HepG2 (cell line): Measurements from ENCODE around the gene SIAH3. TPM values are rescaled to one million over a fixed set of nuclear protein-coding genes. Genes with fewer than 3 reads are reported as not detected.

Experiments
- ATAC-seq: fragments of 200-7000 bp; cut with Tn5 transposase; 3 replicates; pipeline ENCODE4 v1.9.1; 2020; ENCODE audit warnings: mild to moderate bottlenecking, moderate library complexity
- BruUV-seq: library from RNA; stranded (reverse); fragments of 400-500 nt; replicated peaks from 2 replicates; lab custom pipeline; 2021; lab: Mats Ljungman, UMichigan
- CTCF ChIA-PET: fragments of 300-600 bp; formaldehyde crosslinking; extraction: SDS; loops from one replicate; lab custom pipeline; 2021; ENCODE audit warnings: low total read pairs, inconsistent platforms, low intra/inter-chr PET ratio; lab: Yijun Ruan, JAX
- POLR2A ChIA-PET: fragments of 350-600 bp; sonication (Branson Sonifier 250); formaldehyde crosslinking; loops from one replicate; lab custom pipeline; 2020; ENCODE audit warnings: antibody characterized with exemption, inconsistent platforms; lab: Yijun Ruan, JAX
- DNase-seq: peaks from one replicate; pipeline ENCODE4 v3.0.0-alpha.2; 2015; ENCODE audit warnings: low spot score
- FAIRE-seq: peaks from 3 replicates; lab custom pipeline; 2011; peaks lifted over from hg19 to GRCh38; lab: Jason Lieb, UNC
- H2AFZ ChIP-seq: one replicate; pipeline ENCODE4 v1.6.1; 2011; ENCODE audit warnings: low read length, inconsistent platforms
- H3K27ac ChIP-seq: fragments of 300-600 bp; 3 replicates; pipeline ENCODE4 v1.8.0; 2011; ENCODE audit warnings: mixed run types, mild to moderate bottlenecking, mixed read lengths, low read length, inconsistent platforms; ENCODE audit not compliant: insufficient read depth; ENCODE audit errors: extremely low read length
- H3K27me3 ChIP-seq, 2 experiments: fragments of 200-600 bp in 1 of 2; 2 replicates in 1 of 2; 3 replicates in 1 of 2; pipeline versions ENCODE4 v1.6.0 to v1.8.0; 2011; ENCODE audit warnings: low read length in 2 of 2, mild to moderate bottlenecking in 2 of 2, moderate library complexity in 2 of 2, inconsistent platforms in 1 of 2; ENCODE audit not compliant: insufficient read depth in 2 of 2, control insufficient read depth in 1 of 2
- H3K36me3 ChIP-seq, 2 experiments: fragments of 200-600 bp in 1 of 2; replicated peaks in 1 of 2; 2 replicates in 1 of 2; 3 replicates in 1 of 2; pipeline versions ENCODE4 v1.5.1 to v1.8.0; 2011; ENCODE audit warnings: low read length in 2 of 2, inconsistent platforms in 1 of 2; ENCODE audit not compliant: insufficient read depth in 2 of 2, control insufficient read depth in 1 of 2
- H3K4me1 ChIP-seq: 2 replicates; pipeline ENCODE4 v1.5.1; 2012; ENCODE audit warnings: low read length, inconsistent platforms; ENCODE audit not compliant: insufficient read depth
- H3K4me2 ChIP-seq: 2 replicates; pipeline ENCODE4 v1.6.0; 2011; ENCODE audit warnings: low read depth, low read length, inconsistent platforms
- H3K4me3 ChIP-seq, 3 experiments: fragments of 200-600 bp in 1 of 3; sonication (generic), shearing (Covaris generic) in 1 of 3; replicated peaks in 1 of 3; 2 replicates each; pipeline ENCODE4 v1.5.1; 2011 to 2016; ENCODE audit warnings: low read length in 3 of 3, inconsistent platforms in 2 of 3, low read depth in 2 of 3, mild to moderate bottlenecking in 2 of 3, control low read depth in 1 of 3, mixed read lengths in 1 of 3; ENCODE audit not compliant: insufficient read depth in 1 of 3
- H3K79me2 ChIP-seq: one replicate; pipeline ENCODE4 v1.6.1; 2011; ENCODE audit warnings: low read length, inconsistent platforms; ENCODE audit not compliant: insufficient read depth
- H3K9ac ChIP-seq: 2 replicates; pipeline ENCODE4 v1.6.0; 2011; ENCODE audit warnings: mild to moderate bottlenecking, low read depth, low read length, inconsistent platforms; ENCODE audit not compliant: insufficient read depth
- H3K9me3 ChIP-seq: 2 replicates; pipeline ENCODE4 v1.5.1; 2012; ENCODE audit warnings: mild to moderate bottlenecking, low read length
- H4K20me1 ChIP-seq: 2 replicates; pipeline ENCODE4 v1.6.0; 2011; ENCODE audit warnings: inconsistent platforms, mild to moderate bottlenecking, low read length, moderate library complexity; ENCODE audit not compliant: insufficient read depth
- CENPX ChIP-seq: sonication (generic); formaldehyde crosslinking; IDR thresholded peaks from 2 replicates; pipeline ENCODE4 v1.9.0; 2021; ENCODE audit warnings: mild to moderate bottlenecking, missing genetic modification reagents, moderate library complexity
- HHEX ChIP-seq: IDR thresholded peaks from 2 replicates; pipeline ENCODE4 v1.6.1; 2016; ENCODE audit warnings: control low read depth
- KAT2B ChIP-seq: fragments of 150-350 bp; IDR thresholded peaks from 2 replicates; pipeline ENCODE4 v1.6.1; 2014; ENCODE audit warnings: low read depth, low read length, borderline replicate concordance
- KDM4B ChIP-seq: sonication (generic); formaldehyde crosslinking; IDR thresholded peaks from 2 replicates; pipeline ENCODE4 v1.4.0; 2020; ENCODE audit warnings: missing genetic modification reagents
- MEIS1 ChIP-seq: sonication (generic); formaldehyde crosslinking; IDR thresholded peaks from 2 replicates; pipeline ENCODE4 v1.9.0; 2021; ENCODE audit warnings: mild to moderate bottlenecking, missing genetic modification reagents, moderate library complexity, borderline replicate concordance
- RARG ChIP-seq: sonication (generic); formaldehyde crosslinking; IDR thresholded peaks from 2 replicates; pipeline ENCODE4 v1.4.0; 2020; ENCODE audit warnings: low read depth, mild to moderate bottlenecking, missing genetic modification reagents
- TBL1XR1 ChIP-seq: fragments of 150-350 bp; IDR thresholded peaks from 2 replicates; pipeline ENCODE4 v1.6.1; 2014; ENCODE audit warnings: borderline replicate concordance, low read length; ENCODE audit not compliant: partially characterized antibody
- UBTF ChIP-seq: sonication (generic); formaldehyde crosslinking; IDR thresholded peaks from 2 replicates; pipeline ENCODE4 v1.4.0; 2020; ENCODE audit warnings: mild to moderate bottlenecking, missing genetic modification reagents
- ZFP36 ChIP-seq: fragments of 150-350 bp; IDR thresholded peaks from 2 replicates; pipeline ENCODE4 v1.6.1; 2018; ENCODE audit warnings: borderline replicate concordance, low read length, low read depth; ENCODE audit not compliant: partially characterized antibody
- ZNF292 ChIP-seq: sonication (generic); formaldehyde crosslinking; IDR thresholded peaks from 2 replicates; pipeline ENCODE4 v1.8.1; 2022; ENCODE audit warnings: mild to moderate bottlenecking, low read depth, missing genetic modification reagents, borderline replicate concordance
- ZNF343 ChIP-seq: sonication (generic); formaldehyde crosslinking; IDR thresholded peaks from 2 replicates; pipeline ENCODE4 v1.4.0; 2020; ENCODE audit warnings: mild to moderate bottlenecking, missing genetic modification reagents
- WGBS: methylation state at CpG from one replicate; pipeline ENCODE4 v1.1.6; 2017; ENCODE audit warnings: low lambda C conversion rate; 5-methylcytosine and 5-hydroxymethylcytosine counted together
- in situ Hi-C: cut with HindIII; loops from 2 replicates; pipeline ENCODE4 v1.10.0; 2017; ENCODE audit warnings: low pct_unique_long_range_greater_than_20kb; ENCODE audit not compliant: extremely low pct_ligation_motif_present
- intact Hi-C: fragments of 100-400 bp; cut with micrococcal nuclease; formaldehyde crosslinking; loops from one replicate; pipeline ENCODE4 v1.10.0; 2022; ENCODE audit not compliant: unreplicated experiment
- polyA plus RNA-seq, 8 experiments: library from polyadenylated mRNA; depleted of rRNA in 3 of 8; stranded (reverse) in 7 of 8; unstranded in 1 of 8; fragments of >200 nt; fragmentation: Illumina TruSeq in 4 of 8; extraction: Trizol in 4 of 8; gene quantifications; 2 replicates each; pipeline versions ENCODE4 v1.2.1 to v1.2.3, GENCODE V29; 2011 to 2016; ENCODE audit warnings: low read depth in 4 of 8, missing spikeins in 1 of 8, mixed read lengths in 1 of 8; ENCODE audit not compliant: insufficient read depth in 1 of 8
- total RNA-seq, 5 experiments: library from RNA; depleted of rRNA; stranded (reverse); fragments of >200 nt; fragmentation: Illumina TruSeq; extraction: Trizol; gene quantifications; 2 replicates each; pipeline ENCODE4 v1.2.3, GENCODE V29; 2016; ENCODE audit warnings: low read depth in 1 of 5
- TF ChIP-seq, protein P1 (sequence below): IDR thresholded peaks from 2 replicates; pipeline ENCODE4 v1.6.1; 2018; ENCODE audit warnings: missing genetic modification reagents
- TF ChIP-seq, protein P2 (sequence below): IDR thresholded peaks from 2 replicates; pipeline ENCODE4 v1.6.1; 2016; ENCODE audit warnings: missing compliant biosample characterization, missing genetic modification reagents, borderline replicate concordance
- TF ChIP-seq, protein P3 (sequence below): sonication (generic); formaldehyde crosslinking; IDR thresholded peaks from 2 replicates; pipeline ENCODE4 v1.4.0; 2020; ENCODE audit warnings: mild to moderate bottlenecking, missing genetic modification reagents

The SIAH3 gene
- total and polyA plus RNA-seq, 2 of the 13 experiments (the other 11 are each of a cell fraction or from before 2014, with no cell fraction given), result not detected

DNA sequence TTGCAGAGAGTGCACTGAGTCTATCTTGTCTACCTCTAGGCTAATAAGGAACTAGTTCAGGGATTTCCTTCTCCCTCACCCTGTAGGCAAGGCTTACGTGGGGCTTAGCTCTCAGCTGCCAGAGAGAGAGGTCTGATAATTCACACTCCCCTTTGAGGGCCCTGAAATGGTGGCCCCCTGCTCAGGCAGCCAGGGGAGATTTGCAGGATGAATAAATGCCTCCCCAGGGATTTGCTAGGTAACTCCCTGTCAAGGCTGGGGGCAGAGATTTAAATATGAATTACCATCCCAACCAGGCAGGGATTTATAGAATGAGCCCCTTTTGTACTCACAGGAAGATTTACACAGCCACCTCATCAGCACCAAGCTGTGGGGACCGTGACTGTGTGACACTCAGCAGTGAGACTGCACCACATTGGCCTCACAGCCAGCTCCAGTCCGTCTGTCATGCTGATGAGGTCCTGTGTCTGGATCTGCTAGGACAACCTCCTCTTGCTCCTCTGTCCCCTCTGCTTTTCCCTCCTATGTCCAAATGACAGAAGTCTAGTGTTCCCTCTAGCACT, 76.1 kb downstream of the SIAH3 start:
- ChIA-PET POLR2A (no interaction called here), CTCF (no interaction called here)
- in situ Hi-C loops (no loop called here), intact Hi-C loops (no loop called here)
- no peaks in the 10 kb centered on the region for H3K36me3 ChIP-seq
- FAIRE-seq (no peak), DNase-seq (no peak), ATAC-seq (no peak)
- H3K27me3 ChIP-seq, result no peaks in the 10 kb centered on the region
- H3K4me3 ChIP-seq, result no peak overlapping the region
- no peak overlapping the region for H2AFZ ChIP-seq
- BruUV-seq, result no TSS peak
- H3K4me2 ChIP-seq, result no peak overlapping the region
- H3K27ac ChIP-seq, result no peak overlapping the region
- H3K4me1 ChIP-seq, result no peaks in the 10 kb centered on the region
- no peaks in the 10 kb centered on the region for H4K20me1 ChIP-seq
- 0 out of 2 replicates have a peak, but pooled peaks cover 5% of the 10 kb centered on the region for H3K9me3 ChIP-seq
- WGBS, result 0% methylated on average over 2 of the region's 3 CpGs
- no peak for TF ChIP-seq CENPX
- TF ChIP-seq RARG (CRISPR knock-in tag), result no peak
- TF ChIP-seq ZNF343 (CRISPR knock-in tag), result no peak
- TF ChIP-seq, protein P1, sequence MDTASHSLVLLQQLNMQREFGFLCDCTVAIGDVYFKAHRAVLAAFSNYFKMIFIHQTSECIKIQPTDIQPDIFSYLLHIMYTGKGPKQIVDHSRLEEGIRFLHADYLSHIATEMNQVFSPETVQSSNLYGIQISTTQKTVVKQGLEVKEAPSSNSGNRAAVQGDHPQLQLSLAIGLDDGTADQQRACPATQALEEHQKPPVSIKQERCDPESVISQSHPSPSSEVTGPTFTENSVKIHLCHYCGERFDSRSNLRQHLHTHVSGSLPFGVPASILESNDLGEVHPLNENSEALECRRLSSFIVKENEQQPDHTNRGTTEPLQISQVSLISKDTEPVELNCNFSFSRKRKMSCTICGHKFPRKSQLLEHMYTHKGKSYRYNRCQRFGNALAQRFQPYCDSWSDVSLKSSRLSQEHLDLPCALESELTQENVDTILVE, result no peak
- no peak for TF ChIP-seq KDM4B (CRISPR knock-in tag)
- TF ChIP-seq KAT2B, result no peak
- TF ChIP-seq ZNF292 (CRISPR knock-in tag), result no peak
- TF ChIP-seq, protein P2, sequence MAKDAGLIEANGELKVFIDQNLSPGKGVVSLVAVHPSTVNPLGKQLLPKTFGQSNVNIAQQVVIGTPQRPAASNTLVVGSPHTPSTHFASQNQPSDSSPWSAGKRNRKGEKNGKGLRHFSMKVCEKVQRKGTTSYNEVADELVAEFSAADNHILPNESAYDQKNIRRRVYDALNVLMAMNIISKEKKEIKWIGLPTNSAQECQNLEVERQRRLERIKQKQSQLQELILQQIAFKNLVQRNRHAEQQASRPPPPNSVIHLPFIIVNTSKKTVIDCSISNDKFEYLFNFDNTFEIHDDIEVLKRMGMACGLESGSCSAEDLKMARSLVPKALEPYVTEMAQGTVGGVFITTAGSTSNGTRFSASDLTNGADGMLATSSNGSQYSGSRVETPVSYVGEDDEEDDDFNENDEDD (CRISPR knock-in tag), result no peak
- TF ChIP-seq, protein P3, sequence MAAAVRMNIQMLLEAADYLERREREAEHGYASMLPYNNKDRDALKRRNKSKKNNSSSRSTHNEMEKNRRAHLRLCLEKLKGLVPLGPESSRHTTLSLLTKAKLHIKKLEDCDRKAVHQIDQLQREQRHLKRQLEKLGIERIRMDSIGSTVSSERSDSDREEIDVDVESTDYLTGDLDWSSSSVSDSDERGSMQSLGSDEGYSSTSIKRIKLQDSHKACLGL (CRISPR knock-in tag), result no peak
- TF ChIP-seq ZFP36, result no peak
- no peak for TF ChIP-seq TBL1XR1
- TF ChIP-seq HHEX (CRISPR knock-in tag), result no peak
- TF ChIP-seq UBTF (CRISPR knock-in tag), result no peak
- no peak for TF ChIP-seq MEIS1 (CRISPR knock-in tag)
- H3K9ac ChIP-seq, result no peak overlapping the region
- H3K79me2 ChIP-seq, result no peaks in the 10 kb centered on the region
